ENCODE results near the gene DENND1A.
A peak's percentile ranks its signal among the peaks of the same experiment; 100 is the strongest.

DENND1A gene

DNA sequence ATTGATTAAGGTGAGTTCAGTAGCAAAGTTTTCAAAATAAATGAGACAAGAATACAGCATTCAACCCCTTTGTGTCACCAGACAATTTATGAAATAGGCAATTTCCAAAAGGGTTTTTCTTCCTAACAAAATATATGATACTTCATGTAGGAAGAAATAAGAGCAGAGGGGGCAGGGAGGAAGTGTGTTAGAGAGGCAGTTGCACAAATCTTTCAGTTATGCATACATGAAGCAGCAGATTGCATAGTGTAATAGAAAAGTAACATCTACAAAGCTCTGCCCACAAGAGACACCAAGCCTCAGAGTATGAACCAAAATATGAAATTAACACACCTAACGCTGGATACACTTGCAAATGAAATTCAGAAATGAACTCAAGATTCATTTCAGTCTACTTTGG is 157.0 kb downstream of the DENND1A start:
- no peak for DNase-seq (ENCODE audit: low spot score)

DNA sequence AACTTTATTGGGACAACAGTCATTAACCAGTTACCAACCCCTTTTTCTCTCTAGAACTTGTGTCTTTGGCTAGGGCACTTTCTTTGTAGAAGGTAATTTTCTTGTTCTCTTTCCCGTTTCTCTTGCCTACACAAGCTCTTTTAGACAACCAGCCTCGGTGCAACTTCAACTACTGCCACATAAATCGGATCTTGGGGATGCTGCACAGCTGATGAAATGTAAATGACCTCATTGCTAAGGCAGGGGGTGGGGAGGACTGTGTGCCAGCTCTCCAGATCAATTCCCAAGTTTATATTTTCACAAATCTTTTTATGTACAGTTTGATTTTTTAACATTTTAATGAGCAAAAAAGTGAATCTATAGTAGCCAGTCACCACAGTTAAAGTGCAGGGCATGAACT is 157.6 kb downstream of the DENND1A start:
- DNase-seq (ENCODE audit: low spot score) = no peak

DNA sequence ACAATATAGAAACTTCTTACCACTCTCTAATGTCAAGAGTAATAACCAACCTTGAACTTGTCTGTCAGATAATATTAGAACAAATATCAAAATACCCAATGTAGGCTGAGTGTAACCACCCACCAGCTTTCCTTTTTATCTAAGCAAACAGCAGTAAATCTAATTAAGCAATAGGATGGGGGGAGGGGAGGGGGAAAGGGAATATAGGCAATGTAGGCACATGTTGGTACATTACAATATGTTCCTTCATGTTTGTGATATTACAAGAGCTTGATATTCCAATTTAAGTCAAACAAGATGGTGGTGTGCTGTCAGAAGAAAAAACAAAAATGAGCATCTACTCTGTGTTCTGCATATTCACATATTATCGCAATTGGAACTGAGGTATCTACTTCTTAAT is 158.2 kb downstream of the DENND1A start:
- DNase-seq (ENCODE audit: low spot score) = no peak

DNA sequence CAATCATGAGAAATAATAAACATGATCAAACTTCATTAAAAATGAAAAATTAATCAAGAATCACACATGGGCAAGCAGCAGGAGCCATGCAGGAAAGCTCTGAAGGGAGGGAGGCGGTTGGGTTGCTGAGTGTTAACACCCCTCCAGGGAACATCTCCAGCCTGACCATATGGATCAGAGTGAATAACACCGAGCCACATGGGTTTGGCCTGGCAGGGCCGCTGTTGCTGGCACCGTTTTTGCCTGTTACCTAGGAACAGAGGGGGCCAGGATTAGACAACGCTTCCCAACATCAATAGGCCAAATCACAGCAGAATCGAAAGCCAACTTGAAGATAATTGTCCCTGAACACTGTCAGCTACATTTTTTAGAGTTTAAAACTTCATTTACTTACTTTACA is 160.2 kb downstream of the DENND1A start:
- peak; percentile 94 for DNase-seq (ENCODE audit: low spot score)

DNA sequence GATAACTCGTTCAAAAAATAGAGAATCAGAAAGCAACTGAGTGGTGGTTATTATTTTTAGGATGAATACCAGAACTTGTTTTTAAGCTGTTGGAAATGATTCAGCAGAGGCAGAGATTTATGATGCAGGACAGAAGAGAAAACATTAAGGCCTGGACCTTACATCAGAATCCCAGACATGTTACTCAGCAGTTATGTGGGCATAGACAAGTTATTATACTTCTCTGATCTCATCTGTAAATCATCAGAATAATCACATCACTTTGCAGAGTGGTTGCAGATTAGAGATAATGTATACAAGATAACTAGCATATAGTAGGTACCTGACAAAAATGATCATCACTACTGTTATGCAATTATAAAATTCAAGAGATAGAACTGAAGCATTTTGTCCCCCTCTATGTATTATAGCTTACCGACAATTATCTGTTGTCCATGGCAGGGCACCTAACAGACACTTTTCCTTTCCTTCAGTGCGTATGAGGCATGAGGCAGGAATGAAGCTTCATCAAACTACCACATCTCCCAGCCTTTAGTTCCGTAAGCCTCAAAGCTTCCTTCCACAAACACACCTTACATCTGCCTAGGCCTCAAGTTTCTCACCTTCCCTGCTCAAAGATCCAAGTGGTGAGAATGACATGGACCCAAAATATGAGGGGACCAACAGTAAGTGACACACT is 165.9 kb downstream of the DENND1A start:
- no peak for DNase-seq (ENCODE audit: low spot score)

DNA sequence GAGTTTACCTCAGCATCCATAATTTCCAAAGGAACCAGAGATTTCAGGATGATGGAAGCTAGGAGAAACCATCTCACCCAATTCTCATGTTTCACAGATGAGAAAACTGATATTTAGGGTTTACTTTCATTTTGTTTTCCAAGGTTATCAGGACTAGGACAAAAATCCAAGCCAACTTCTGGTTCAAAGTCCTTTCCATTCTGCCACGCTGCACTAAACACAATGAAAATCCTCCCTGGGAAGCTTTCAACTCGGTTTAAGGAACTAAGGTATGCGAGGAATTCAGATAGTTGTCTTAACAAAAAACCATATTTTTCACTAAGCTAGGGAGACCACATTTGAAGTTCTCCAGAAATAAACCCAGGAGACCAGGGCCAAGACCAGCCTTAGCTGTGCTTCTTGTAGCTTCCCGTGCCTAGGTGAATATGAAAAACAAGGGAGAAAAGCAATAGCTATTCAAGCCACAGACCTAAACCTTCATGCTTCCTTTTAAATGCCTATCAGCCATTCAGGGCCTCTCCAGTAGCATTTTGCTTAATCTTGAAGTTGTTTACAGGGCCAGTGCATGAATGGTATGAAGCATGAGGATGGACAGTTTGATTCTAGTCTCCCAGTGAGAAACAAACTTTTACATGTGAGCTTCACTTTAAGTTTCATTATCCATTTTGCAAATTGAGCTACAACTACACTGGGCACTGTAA is 167.9 kb downstream of the DENND1A start:
- no peak for DNase-seq (ENCODE audit: low spot score)

DNA sequence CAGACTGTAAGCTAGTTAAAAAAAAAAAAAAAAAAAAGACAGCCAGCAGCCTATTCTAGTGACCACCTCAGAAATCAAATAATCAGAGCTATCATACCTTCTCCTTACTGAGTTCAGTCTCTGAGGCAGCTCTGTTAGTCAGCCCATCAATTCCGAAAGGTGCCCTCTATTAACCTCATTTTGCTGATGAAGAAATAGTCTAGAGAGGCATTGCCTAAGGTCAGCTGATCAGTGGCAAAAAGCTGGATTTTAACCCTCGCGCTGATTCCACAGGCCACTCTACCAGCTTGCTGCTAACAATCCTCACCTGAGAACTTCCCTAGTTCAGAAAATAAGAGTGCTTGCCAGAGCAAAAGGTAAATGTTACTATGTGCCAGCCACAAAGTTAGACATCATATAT is 172.0 kb downstream of the DENND1A start:
- no peak for DNase-seq (ENCODE audit: low spot score)

DNA sequence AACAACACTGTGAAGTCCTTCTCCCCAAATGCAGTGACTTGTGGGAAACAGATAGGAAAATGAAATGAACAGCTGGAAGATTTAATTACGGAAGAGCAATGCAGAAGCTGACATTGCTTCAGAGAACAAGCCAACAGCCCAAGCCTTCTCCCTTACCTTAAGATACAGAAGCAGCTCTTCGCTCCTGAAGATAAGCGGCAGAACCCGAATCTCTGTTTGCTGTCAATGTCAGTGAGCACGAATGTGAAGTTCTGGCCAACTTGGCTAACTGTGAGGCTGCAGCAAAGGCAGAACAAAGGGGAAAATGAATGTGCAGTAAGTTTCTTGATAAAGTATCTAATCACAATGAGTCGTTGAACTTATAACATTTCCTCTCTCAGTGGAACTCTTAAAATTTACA is 172.4 kb downstream of the DENND1A start:
- DNase-seq (ENCODE audit: low spot score) = no peak

DNA sequence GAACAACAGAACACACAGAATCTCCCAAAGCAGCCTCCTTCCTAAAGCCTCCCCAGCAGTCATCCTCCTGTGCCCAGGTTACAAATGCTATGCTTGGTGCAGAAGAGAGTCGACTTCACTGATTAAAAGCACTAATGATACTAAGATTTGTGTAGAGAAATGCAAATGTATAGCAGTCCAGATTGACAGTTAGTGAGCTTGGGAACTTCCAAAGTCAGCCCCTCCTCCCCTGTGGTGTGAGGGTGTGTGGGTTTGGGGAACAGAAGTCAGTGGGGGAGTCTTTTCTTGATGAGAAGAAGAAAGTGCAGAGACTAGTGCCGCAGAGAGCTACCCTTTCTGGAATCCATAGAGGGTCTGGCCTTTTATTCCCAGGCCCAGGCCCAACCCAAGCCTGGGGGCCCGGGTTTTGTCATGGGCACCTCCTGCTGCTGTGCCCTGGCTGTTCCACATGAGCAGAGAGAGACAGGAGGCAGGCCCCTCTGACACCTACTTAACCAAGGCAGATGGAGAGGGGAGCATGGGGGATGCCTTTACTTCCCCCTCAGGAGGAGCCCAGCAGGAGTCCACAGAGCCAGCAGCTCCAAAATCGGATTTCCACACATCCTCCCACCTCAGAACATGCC is 173.3 kb downstream of the DENND1A start:
- no peak for DNase-seq (ENCODE audit: low spot score)

DNA sequence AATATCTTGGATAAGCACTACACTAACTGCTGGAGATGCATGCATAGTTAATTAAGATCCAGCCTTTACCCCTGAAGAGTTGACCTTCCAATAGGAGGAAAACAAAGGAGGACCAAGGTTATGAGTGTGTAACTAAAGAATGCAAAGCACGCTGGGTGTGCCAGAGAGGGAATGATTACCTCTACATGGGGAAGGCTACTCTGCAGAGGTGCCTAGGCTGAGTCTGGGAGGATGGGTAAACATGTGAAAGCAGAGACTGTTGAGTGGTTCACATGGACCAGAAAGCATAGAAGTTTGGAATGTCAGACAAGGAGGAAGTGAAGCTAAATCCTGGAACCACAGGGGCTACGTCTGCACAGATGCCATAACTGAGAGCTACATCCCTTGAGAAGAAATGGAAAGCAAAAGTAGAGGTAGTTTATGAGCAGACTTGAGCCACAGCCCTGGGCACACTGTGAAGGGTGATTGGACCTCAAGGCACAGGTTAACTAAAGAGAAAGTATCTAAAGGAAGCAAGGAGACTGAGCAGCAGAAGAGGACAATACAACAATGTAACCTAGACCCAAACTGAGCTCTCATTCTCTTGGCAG is 176.2 kb downstream of the DENND1A start:
- DNase-seq (ENCODE audit: low spot score) = no peak

DNA sequence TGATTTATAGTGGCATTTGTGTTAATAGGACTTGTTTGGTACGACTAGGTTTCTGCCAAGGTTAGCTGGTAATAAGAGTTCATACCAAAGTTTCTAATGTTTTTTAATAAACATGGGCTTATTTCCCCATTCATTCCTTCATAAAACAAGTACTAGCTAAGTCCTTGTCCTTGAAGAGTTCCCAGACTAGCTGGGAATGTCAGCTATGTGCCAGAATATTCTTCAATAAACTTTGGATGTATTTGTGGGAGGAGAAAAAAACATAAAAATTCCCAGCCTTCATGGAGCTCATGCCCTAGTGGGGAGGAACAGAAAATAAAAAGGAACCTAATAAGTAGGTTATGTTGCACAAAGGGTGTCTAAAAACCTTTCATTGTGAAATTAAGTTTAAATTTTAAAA is 176.9 kb downstream of the DENND1A start:
- DNase-seq (ENCODE audit: low spot score) = no peak

DNA sequence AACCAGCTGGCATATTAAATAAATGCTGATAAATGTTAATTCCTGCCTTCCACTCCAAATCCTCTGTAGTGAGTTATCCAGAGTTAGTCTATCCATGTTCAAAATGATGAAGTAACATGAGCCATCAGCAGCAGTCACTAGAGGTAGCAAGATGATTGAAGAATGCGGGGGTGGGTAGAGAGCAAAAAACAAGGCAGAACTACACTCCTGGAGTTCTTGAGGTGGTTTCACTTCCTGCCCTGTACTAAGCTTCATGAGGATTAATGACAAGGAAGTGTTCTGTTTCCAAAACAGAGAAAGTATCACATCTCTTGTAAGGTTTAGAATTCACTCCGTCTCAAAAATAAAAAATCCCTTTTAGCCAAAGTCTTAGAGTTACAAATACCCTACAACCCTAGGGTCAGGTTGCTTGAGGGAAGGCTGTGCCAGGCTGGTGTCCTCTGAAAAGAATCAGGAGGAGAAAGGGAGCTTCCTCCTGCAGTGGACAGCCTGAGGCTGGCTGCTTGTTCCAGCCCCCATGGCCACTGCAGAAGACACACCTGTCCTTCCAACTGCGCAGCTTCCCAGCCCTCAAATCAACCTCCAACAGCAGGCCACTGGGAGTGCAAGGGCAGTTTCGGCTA is 180.2 kb downstream of the DENND1A start:
- DNase-seq (ENCODE audit: low spot score) = no peak

DNA sequence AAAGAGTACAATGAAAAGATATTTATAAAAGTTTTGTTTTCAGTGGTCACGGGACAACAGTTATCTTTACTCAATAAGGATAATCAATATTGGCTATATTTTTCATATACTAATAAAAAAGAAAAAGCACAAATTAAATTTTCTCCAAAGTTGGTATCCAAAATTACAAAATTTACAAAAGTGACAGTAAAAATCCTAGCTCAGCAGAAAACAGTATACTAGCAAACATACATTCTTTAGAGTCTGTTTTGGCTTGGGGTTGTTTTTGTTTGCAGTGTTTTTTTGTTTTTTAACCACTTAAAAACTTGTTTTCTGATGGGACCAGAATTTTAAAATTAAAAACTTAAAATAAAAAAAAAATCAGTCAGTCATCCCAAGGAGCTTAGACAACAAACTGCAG is 183.2 kb downstream of the DENND1A start:
- no peak for DNase-seq (ENCODE audit: low spot score)

DNA sequence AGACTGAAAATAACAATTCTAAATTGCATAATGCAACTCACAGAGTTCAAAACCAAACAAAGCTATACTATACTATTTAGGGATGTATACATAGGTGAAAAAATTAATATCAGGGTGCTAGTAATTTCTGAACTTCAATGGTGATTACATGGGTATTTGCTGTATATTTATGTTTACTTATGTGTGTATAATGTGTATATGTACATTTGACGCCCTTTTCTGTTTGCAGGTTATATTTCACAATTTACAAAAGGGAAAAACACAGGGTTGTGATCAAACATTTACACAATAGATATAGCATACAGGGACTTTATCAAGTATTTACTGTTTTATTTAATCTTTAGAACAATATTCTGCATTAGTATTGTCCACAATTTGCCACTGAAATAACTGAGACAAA is 184.0 kb downstream of the DENND1A start:
- no peak for DNase-seq (ENCODE audit: low spot score)

DNA sequence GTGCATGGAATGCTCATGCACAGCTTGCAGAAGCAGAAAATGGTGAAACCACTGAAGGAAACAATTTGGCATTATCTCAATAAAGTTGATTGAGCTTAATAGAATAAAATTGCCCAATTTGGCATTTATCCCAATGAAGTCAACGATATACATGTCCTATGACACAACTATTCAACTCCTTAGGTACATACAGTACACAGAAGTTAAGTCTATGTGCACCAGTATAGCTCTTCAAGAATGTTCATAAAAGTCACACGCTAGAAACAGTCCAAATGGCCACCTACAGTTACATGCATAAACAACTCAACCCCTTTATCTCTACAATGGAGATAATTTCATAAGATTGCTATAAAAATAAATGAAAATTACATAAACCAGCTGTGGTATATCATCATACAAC is 184.5 kb downstream of the DENND1A start:
- DNase-seq (ENCODE audit: low spot score) = no peak

DNA sequence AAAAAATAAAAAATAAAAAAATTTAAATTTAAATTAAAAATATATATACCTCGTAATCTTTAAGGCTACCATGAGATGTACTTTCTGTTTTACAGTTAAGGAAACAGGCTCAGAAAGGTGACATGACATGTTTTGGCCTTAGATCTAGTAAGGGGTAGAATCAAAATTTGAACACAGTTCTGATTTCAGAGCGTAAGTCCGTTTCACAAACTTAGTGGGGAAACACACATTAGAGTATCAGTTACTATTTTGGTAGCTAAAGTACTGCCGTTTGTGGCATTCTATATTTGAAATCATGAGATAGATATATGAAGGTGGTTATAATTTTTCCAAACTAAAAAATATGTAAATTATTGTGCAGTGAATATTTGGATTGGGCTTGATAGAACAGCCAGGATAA is 186.2 kb downstream of the DENND1A start:
- no peak for DNase-seq (ENCODE audit: low spot score)

DNA sequence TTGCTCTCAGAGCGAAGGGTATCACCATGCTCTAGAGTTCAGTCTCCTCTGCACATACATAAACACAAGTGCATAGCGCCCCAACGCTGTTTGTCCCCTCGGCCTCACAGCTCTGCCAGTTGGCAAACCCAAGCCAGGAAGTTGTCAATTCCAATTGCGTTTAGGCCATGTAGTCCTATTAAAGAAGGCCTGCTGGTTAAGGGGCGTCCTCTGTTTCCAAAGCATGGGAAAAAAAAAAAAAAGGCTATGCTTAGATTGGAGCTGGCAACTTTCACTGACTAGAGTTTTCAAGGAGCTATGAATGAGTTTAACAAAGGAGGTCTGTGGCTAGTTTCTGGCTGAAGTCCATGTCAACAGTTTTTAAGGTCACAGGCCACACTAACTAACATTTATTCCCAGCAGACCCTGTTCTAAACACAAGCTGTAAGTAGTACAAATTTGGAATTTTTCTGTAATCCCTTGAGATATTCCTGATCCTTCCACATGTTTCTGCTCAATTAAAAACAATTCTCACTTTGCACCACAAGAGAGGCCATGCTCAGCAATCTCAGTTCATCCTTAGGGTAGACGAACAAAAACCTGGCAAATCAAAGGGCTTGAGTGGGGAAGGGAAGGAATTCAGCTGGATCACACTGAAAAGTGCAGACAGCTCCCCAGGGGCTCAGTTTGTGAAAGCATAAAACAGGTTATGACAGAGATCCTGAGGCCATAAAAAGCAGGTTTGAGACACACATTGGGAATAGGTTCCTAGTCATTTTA is 187.7 kb downstream of the DENND1A start:
- DNase-seq (ENCODE audit: low spot score) = peak; percentile 43

DNA sequence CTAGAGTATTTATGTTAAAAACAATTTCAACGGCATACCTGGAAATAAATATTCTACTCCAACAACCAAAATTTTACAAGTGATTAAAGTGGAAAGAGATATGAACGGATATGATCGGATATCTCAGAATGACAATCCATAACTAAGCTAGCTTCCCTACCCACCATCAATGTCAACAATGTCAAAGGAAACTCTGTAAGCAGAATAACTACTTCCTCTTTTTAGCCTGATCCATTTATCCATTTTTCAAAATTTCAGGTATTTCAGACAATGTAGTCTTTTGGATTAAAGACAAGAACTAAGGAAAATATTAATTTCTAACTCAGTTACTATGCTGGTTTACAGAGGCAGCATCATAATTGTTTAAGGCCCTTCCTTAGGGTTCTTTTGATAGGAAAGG is 188.7 kb downstream of the DENND1A start:
- no peak for DNase-seq (ENCODE audit: low spot score)

DNA sequence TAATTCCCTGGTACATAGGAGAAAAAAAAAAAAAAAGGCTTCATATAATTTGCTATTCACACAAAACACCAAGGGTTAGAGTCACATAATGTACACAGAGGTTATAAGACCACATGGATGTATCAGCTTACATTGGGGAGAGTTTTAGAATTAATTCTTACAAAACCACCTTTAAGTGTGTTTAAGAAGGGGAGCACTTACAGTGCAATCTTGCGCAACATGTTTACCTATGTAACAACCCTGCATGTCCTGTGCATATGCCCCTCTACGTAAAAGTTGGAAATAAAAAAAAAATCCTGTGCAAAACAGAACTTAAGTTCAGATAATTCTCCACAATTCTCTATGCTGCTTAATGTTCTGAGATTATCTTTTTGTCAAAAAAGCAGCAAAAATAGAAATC is 190.0 kb downstream of the DENND1A start:
- no peak for DNase-seq (ENCODE audit: low spot score)

DNA sequence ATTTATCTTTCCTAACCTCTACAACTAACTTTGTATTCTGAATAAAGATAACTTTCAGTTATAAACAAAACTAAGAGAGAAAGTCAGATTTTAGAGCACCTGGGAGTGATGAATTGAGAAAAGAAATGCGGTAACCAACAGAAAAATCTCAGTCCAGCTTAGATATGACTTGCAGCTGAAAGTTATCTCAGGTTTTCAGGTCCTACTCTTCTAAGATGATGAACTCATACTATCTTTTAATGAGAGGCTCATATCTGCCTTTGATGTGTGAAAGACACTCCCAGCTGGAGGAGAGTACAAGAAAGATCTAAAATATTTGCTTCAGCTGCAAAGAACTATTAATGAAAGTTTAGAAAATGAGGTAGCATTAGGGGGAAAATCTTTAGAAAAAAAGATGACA is 190.5 kb downstream of the DENND1A start:
- no peak for DNase-seq (ENCODE audit: low spot score)

DNA sequence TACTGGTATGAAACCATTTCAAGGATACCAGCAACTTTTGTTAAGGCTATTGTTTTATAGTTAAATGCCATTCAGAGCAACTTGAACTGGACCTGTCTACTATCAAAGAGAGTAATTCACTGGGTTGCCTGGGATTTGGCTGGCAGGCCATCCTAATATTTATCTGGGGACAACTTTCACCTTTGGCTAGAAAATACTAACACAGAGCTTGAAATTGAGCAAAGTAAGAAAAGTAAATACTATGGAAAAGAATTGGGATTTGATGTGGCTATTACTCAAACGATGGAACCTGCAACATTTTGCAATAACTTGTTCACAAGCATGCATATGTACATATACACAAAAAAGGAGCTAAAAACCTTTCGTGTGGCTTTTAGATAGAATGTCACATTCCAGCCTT is 191.3 kb downstream of the DENND1A start:
- DNase-seq (ENCODE audit: low spot score) = no peak

DNA sequence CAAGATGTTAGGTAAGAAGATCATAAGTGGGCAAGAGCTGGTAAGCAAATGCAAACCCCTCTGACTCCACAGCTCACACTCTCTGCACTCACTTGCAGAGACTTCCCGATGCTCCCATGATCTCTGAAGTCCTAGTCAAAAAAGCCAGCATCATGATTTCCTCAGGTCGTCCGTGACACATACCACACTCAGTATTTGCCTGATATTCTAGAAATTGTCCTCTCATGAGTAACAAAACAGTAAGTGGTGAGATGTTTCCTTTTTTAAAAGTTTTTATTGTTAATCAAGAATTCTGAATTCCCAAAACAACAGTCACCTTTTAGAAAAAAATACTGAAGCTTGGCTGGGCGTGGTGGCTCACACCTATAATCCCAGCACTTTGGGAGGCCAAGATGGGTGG is 194.6 kb downstream of the DENND1A start:
- no peak for DNase-seq (ENCODE audit: low spot score)

Measured in cerebellar cortex (tissue), 1 donor.